Measurements from ENCODE around the gene DCXR. TPM values are rescaled to one million over a fixed set of nuclear protein-coding genes. Genes with fewer than 3 reads are reported as not detected.

DCXR gene
- total RNA-seq, 1 donor from 2014 or later, result 106 TPM

GRCh38 chr17:82081966-82082365 lies 44.5 kb upstream of the DCXR start:
- DNase-seq (ENCODE audit: extremely low spot score in 2 of 2), result no peak
- H3K36me3 ChIP-seq, result peaks cover 0 to 83% of the 10 kb centered on the region in 2 donors
- TF ChIP-seq POLR2A (IDR thresholded peaks at IDR 0.05) (no peak), POLR2AphosphoS5 (IDR thresholded peaks at IDR 0.05; ENCODE audit: insufficient read depth in 1 of 2, low read depth in 1 of 2) (no peak)
- TF ChIP-seq, protein P1, sequence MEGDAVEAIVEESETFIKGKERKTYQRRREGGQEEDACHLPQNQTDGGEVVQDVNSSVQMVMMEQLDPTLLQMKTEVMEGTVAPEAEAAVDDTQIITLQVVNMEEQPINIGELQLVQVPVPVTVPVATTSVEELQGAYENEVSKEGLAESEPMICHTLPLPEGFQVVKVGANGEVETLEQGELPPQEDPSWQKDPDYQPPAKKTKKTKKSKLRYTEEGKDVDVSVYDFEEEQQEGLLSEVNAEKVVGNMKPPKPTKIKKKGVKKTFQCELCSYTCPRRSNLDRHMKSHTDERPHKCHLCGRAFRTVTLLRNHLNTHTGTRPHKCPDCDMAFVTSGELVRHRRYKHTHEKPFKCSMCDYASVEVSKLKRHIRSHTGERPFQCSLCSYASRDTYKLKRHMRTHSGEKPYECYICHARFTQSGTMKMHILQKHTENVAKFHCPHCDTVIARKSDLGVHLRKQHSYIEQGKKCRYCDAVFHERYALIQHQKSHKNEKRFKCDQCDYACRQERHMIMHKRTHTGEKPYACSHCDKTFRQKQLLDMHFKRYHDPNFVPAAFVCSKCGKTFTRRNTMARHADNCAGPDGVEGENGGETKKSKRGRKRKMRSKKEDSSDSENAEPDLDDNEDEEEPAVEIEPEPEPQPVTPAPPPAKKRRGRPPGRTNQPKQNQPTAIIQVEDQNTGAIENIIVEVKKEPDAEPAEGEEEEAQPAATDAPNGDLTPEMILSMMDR (IDR thresholded peaks at IDR 0.05), result no peak
- no peaks in the 10 kb centered on the region for H3K27me3 ChIP-seq
- H3K27ac ChIP-seq, result no peak overlapping the region
- intact Hi-C loops (cut with DNase I), result no loop called here
- no peak overlapping the region for H3K4me3 ChIP-seq
- H3K4me1 ChIP-seq, result peaks cover 16% of the 10 kb centered on the region
- H3K9me3 ChIP-seq, result no peaks in the 10 kb centered on the region

DNA sequence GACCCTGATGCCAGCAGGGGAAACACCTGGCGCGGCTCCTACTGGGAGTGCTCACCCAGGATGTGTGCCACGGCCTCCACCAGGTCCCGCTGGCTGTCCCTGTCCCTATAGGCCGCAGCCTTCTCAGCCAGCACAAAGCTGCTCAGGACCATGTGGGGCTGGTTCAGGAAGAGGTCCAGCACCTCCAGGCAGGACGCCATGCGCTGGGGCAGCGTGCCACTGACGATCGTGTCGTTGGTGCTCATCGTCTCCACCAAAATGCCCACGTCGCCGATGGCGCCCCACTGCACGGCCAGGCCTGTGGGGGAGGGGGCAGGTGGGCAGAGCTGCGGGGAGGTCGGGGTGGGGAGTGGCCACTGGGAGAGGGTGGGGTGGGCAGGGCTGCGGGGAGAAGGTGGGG lies 44.0 kb upstream of the DCXR start:
- TF ChIP-seq, protein P1 (IDR thresholded peaks at IDR 0.05), result no peak
- TF ChIP-seq POLR2A (IDR thresholded peaks at IDR 0.05) (no peak), POLR2AphosphoS5 (IDR thresholded peaks at IDR 0.05; ENCODE audit: insufficient read depth in 1 of 2, low read depth in 1 of 2) (no peak)
- intact Hi-C loops (cut with DNase I), result no loop called here

GRCh38 chr17:82080789-82081464 lies 43.4 kb upstream of the DCXR start:
- Histone ChIP-seq H3K4me1 (peaks cover 16% of the 10 kb centered on the region), H3K27ac (no peak overlapping the region), H3K27me3 (no peaks in the 10 kb centered on the region), H3K9me3 (no peaks in the 10 kb centered on the region), H3K36me3 (peaks cover 0 to 73% of the 10 kb centered on the region in 2 donors), H3K4me3 (no peak overlapping the region)
- intact Hi-C loops (cut with DNase I), result no loop called here
- no peak for TF ChIP-seq POLR2A (IDR thresholded peaks at IDR 0.05)
- no peak for DNase-seq (ENCODE audit: extremely low spot score in 2 of 2)

More for the DNA sequence above, 44.0 kb upstream of the DCXR start:
- Histone ChIP-seq H3K9me3 (no peaks in the 10 kb centered on the region), H3K4me1 (peaks cover 16% of the 10 kb centered on the region), H3K27ac (no peak overlapping the region), H3K27me3 (no peaks in the 10 kb centered on the region), H3K36me3 (peaks cover 0 to 79% of the 10 kb centered on the region in 2 donors), H3K4me3 (no peak overlapping the region)
- DNase-seq (ENCODE audit: extremely low spot score in 2 of 2), result no peak

DNA sequence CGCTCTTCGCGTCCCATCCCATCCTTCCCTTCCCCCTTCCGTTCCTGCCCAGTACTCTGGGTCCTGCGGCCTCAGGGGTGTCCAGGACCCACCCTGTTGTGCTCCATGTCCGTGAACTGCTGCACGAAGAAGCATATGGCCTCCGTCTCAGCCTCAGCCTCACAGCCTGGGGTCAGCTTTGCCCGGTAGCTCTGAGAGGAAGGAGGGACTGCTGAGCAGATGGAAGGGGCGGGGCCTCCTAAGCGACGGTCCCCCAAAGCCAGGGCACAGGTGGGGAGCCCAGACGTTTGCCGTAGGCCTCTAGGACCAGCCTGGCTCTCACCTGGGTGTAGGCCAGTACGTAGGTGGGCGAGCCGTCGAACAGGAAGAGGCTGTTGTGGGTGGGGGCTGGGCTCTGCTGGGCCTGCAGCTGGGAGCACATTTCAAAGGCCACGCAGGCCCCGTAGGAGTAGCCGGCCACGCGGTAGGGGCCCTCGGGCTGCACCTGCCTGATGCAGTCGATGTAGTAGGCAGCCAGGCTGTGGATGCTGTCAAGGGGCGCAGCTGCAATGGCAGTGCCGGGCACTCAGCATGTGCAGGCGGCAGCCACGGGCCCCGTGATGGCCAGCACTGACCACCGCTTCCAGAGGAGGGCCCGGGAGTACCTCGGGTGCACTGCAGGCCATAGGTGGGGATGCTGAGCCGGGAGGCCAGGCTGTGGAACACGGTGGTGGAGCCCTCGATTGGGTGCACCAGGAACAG lies 42.7 kb upstream of the DCXR start:
- no peak for DNase-seq (ENCODE audit: extremely low spot score in 2 of 2)
- Histone ChIP-seq H3K9me3 (no peaks in the 10 kb centered on the region), H3K27me3 (no peaks in the 10 kb centered on the region), H3K27ac (no peak overlapping the region), H3K4me1 (peaks cover 16% of the 10 kb centered on the region), H3K4me3 (no peak overlapping the region), H3K36me3 (peaks cover 0 to 66% of the 10 kb centered on the region in 2 donors)
- intact Hi-C loops (cut with DNase I), result no loop called here
- TF ChIP-seq POLR2A (IDR thresholded peaks at IDR 0.05) (no peak), POLR2AphosphoS5 (IDR thresholded peaks at IDR 0.05; ENCODE audit: insufficient read depth in 1 of 2, low read depth in 1 of 2) (no peak)
- TF ChIP-seq, protein P1 (IDR thresholded peaks at IDR 0.05), result no peak

- intact Hi-C loops (cut with DNase I), result no loop called here
- H3K4me3 ChIP-seq, result no peak overlapping the region
- TF ChIP-seq POLR2AphosphoS5 (IDR thresholded peaks at IDR 0.05; ENCODE audit: insufficient read depth in 1 of 2, low read depth in 1 of 2) (no peak), POLR2A (IDR thresholded peaks at IDR 0.05) (no peak)
- TF ChIP-seq, protein P1 (IDR thresholded peaks at IDR 0.05), result no peak
- no peaks in the 10 kb centered on the region for H3K27me3 ChIP-seq
- no peaks in the 10 kb centered on the region for H3K9me3 ChIP-seq
- no peak for DNase-seq (ENCODE audit: extremely low spot score in 2 of 2)
- peaks cover 16% of the 10 kb centered on the region for H3K4me1 ChIP-seq
- H3K36me3 ChIP-seq, result peaks cover 0 to 55% of the 10 kb centered on the region in 2 donors
- H3K27ac ChIP-seq, result no peak overlapping the region
Observed at GRCh38 chr17:82079001-82079677, 41.6 kb upstream of the DCXR start.
